Stimulated activated CD4-positive, alpha-beta T cell treated with anti-CD3 and anti-CD28 coated beads, Interleukin-2, amount 100 ng/mL, for 4 hours (primary cell): Measurements from ENCODE around the gene INTU.

Source experiments
- DNase-seq: peaks from one replicate; pipeline ENCODE4 v3.0.0-alpha.2; 2020; ENCODE audit warnings: low read depth

Gene INTU

DNA sequence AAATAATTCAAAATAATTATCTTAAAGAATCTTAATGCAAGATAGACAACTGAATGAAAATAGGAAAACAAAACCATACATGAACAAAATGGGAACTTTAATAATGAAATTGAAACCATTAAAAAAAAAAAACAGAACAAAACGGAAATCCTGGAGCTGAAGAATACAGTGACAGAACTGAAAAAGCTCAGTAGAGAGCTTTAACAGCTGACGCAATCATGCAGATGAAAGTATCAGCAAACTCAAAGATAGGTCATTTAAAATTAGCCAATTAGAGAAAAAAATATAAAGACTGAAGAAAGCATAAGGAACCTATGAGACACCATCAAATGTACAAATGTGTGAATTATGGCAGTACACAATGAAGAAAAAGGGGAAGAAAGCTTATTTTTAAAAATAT lies 116.2 kb downstream of the INTU start:
- no peak for DNase-seq

DNA sequence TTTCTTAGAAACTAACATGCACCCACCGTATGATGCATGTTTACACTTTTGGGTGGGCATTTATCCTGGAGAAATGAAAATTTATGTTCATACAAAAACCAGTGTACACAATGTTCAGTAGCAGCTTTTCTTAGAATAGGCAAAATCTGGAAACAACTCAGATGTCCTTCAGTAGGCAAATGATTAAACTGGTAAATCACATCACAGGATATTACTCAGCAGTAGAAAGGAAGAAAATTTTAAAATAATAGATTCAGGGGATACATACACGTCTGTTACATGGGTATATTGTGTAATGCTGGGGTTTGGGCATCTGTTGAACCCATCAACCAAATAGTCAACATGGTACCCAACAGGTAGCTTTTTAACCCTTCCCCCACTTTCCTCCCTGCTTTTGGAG lies 124.1 kb downstream of the INTU start:
- no peak for DNase-seq

DNA sequence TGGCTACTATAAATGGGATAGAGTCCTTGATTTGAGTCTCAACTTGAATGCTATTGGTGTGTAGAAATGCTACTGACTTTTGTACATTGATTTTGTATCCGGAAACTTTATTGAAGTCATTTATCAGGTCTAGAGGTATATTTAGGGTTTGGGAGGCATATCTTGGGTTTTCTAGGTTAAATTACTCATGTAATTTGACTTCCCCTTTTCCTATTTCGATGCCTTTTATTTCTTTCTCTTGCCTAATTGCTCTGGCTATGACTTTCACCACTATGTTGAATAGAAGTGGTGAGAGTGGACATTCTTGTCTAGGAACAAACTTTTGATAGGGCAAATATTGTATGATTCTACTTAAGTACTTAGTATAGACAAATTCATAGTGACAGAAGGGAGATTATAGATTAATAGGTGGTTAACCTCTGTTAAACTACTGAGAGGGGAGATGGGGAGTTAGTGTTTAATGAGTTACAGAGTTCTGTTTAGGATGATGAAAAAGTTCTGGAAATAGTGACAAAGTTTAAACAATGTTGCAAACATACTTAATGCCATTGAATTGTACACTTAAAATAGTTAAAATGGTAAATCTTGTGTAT lies 126.6 kb downstream of the INTU start:
- no peak for DNase-seq

DNA sequence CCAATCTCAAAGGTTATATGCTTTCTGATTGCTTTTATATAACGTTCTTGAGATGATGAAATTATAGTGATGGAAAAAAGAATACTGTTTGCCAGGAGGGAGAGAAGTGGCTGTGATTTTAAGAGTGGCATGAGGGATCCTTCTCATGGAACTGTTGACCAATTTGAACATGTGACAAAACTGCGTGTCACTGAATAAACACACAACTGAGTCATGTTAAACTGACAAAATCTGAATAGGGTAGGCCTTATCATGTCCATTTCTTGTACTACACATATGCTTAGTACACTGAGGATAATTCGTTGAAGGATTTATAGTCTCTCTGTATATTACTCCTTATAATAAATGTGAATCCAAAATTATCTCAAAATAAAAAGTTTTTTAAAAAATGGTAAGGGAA lies 127.1 kb downstream of the INTU start:
- DNase-seq: no peak

DNA sequence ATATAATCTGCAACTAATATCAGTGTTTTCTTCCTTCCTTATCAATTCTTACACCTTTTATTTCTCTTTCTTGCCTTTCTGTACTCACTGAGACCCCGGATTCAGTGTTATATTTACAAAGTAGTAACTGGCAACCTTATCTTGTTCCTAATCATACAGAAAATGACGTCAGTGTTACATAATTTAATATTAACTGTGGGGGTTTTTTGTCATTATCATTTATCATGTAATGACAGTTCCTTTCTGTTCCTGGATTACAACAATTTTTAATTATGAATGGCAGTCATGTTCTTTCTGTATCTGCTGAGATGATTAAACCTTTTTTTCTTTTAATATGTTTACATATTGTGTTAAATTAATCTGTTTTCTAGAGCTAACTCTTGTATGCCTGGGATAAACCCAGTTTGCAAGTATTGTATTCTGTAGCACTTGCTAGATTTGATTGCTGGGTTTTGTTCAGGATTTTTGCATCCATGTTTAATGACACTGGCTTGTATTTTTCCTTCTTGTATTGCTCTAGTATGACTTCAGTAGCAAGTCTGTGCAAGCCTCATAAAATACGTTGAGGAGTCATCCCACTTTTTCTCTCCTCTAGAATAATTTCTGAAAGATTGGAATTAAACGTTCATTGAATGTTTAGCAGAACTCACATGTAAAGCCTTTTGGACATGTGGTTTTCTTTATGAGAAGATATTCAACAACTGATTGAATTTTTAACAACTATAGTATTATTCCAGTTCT lies 138.9 kb downstream of the INTU start:
- DNase-seq: no peak

DNA sequence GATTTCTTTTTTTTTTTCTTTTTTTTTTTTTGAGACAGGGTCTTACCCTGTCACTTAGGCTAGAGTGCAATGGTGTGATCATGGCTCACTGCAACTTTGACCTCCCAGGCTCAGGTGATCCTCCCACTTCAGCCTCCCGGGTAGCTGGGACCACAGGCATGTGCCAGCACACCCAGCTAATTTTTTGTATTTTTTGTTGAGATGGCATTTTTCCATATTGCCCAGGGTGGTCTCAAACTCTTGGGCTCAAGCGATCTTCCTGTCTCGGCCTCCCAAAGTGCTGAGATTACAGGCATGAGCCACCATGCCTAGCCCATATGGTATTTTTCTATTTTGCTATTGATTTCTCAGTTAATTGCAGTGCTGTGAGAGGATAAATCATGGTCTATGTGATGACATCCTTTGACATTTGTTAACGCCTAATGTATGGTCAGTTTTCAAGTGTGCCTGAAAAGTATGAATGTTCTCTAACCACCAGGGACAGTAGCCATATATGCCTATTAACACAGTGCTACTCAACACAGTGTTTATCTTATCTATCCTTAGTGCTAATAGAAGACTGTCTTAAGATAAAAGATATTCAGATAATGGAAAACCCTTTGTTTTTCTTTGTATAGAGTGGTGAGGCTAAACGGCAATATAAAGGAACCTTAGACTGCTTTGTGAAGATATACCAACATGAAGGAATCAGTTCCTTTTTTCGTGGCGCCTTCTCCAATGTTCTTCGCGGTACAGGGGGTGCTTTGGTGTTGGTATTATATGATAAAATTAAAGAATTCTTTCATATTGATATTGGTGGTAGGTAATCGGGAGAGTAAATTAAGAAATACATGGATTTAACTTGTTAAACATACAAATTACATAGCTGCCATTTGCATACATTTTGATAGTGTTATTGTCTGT lies 140.3 kb downstream of the INTU start:
- DNase-seq: no peak

DNA sequence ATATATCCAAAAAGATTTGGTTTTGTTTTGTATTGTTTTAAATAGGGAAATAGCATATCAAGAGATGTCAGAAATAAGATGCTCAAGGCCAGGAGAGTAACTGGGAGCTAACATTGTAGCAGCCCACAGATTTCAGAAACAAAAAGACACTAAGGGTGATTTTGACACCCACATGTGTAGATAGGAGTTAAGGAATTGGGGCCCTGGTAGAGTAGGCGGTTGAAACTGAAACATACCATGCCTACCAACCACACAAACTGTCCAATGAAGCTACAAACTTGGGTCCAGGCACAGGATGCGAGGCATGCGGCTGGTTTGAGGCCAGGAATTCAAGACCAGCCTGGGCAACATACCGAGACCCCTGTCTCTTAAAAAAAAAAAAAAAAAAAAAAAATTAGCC lies 143.1 kb downstream of the INTU start:
- no peak for DNase-seq
